Measurements from ENCODE around the gene CCDC14. TPM values are rescaled to one million over a fixed set of nuclear protein-coding genes. Genes with fewer than 3 reads are reported as not detected.
"Not testable (repeated sequence)": the region's sequence is repeated elsewhere in the genome, so short reads cannot be mapped to it uniquely, and the experiment has no call there.

Gene CCDC14
- total RNA-seq, 2 experiments from 2014 or later = 82.9 to 106 TPM

- POLR2A ChIA-PET = interaction anchor here (1.2 kb wide), 1 partner anchor 17 kb away, joined by 3 read pairs; no protein-coding TSS in a partner anchor
- BruUV-seq (replicated peaks) = no TSS peak
These were observed 10.4 kb upstream of the CCDC14 start for GRCh38 chr3:123971406-123971805.

GRCh38 chr3:123967260-123967659, 6.2 kb upstream of the CCDC14 start:
- intact Hi-C loops (cut with micrococcal nuclease; ENCODE audit: unreplicated experiment) = not testable (repeated sequence)

More at GRCh38 chr3:123971406-123971805, 10.4 kb upstream of the CCDC14 start:
- Histone ChIP-seq H3K4me2 (ENCODE audit: low read length) (no peak overlapping the region), H3K27ac (ENCODE audit: low read depth, low read length, poor library complexity, severe bottlenecking) (no peak overlapping the region), H4K20me1 (ENCODE audit: insufficient read depth, low read length) (no peaks in the 10 kb centered on the region), H3K79me2 (ENCODE audit: insufficient read depth, low read depth, low read length) (no peaks in the 10 kb centered on the region), H3K4me3 (ENCODE audit: low read depth, low read length, poor library complexity, severe bottlenecking) (no peak overlapping the region), H3K9me2 (ENCODE audit: insufficient read depth, low read length) (no peaks in the 10 kb centered on the region), H2AFZ (ENCODE audit: low read length) (no peak overlapping the region), H3K9me3 (ENCODE audit: low read length) (no peaks in the 10 kb centered on the region), H3K36me3 (ENCODE audit: insufficient read depth, low read length) (no peaks in the 10 kb centered on the region), H3K4me1 (ENCODE audit: insufficient read depth, low read length, poor library complexity, severe bottlenecking) (no peaks in the 10 kb centered on the region)
- TF ChIP-seq CTCF (conservative IDR thresholded peaks at IDR 0.05; ENCODE audit: low read length) (no peak), EZH2phosphoT487 (IDR thresholded peaks at IDR 0.05; ENCODE audit: borderline replicate concordance, low read depth, low read length) (no peak)
- CTCF ChIA-PET (ENCODE audit: unreplicated experiment) = no interaction called here
- no peak for DNase-seq (ENCODE audit: low spot score)
- intact Hi-C loops (cut with micrococcal nuclease; ENCODE audit: unreplicated experiment) = no loop called here

GRCh38 chr3:123966799-123967198, 5.8 kb upstream of the CCDC14 start:
- H3K9me3 ChIP-seq (ENCODE audit: low read length); H3K4me1 ChIP-seq (ENCODE audit: insufficient read depth, low read length, poor library complexity, severe bottlenecking); H3K79me2 ChIP-seq (ENCODE audit: insufficient read depth, low read depth, low read length); BruUV-seq (replicated peaks); POLR2A ChIA-PET; H3K27ac ChIP-seq (ENCODE audit: low read depth, low read length, poor library complexity, severe bottlenecking); H4K20me1 ChIP-seq (ENCODE audit: insufficient read depth, low read length); H3K4me2 ChIP-seq (ENCODE audit: low read length); DNase-seq (ENCODE audit: low spot score); intact Hi-C loops (cut with micrococcal nuclease; ENCODE audit: unreplicated experiment); H2AFZ ChIP-seq (ENCODE audit: low read length); H3K9me2 ChIP-seq (ENCODE audit: insufficient read depth, low read length); CTCF ChIA-PET (ENCODE audit: unreplicated experiment); H3K4me3 ChIP-seq (ENCODE audit: low read depth, low read length, poor library complexity, severe bottlenecking); H3K36me3 ChIP-seq (ENCODE audit: insufficient read depth, low read length): not testable (repeated sequence)

More at GRCh38 chr3:123967260-123967659, 6.2 kb upstream of the CCDC14 start:
- CTCF ChIA-PET (ENCODE audit: unreplicated experiment); H3K27ac ChIP-seq (ENCODE audit: low read depth, low read length, poor library complexity, severe bottlenecking); H3K4me3 ChIP-seq (ENCODE audit: low read depth, low read length, poor library complexity, severe bottlenecking); H3K4me1 ChIP-seq (ENCODE audit: insufficient read depth, low read length, poor library complexity, severe bottlenecking); POLR2A ChIA-PET; DNase-seq (ENCODE audit: low spot score); H4K20me1 ChIP-seq (ENCODE audit: insufficient read depth, low read length); H3K79me2 ChIP-seq (ENCODE audit: insufficient read depth, low read depth, low read length); H3K9me2 ChIP-seq (ENCODE audit: insufficient read depth, low read length); H2AFZ ChIP-seq (ENCODE audit: low read length); H3K36me3 ChIP-seq (ENCODE audit: insufficient read depth, low read length); H3K4me2 ChIP-seq (ENCODE audit: low read length); BruUV-seq (replicated peaks); H3K9me3 ChIP-seq (ENCODE audit: low read length): not testable (repeated sequence)

- H3K9me2 ChIP-seq (ENCODE audit: insufficient read depth, low read length); POLR2A ChIA-PET; H4K20me1 ChIP-seq (ENCODE audit: insufficient read depth, low read length); DNase-seq (ENCODE audit: low spot score); H2AFZ ChIP-seq (ENCODE audit: low read length); H3K4me2 ChIP-seq (ENCODE audit: low read length); H3K27ac ChIP-seq (ENCODE audit: low read depth, low read length, poor library complexity, severe bottlenecking); H3K9me3 ChIP-seq (ENCODE audit: low read length); intact Hi-C loops (cut with micrococcal nuclease; ENCODE audit: unreplicated experiment); H3K36me3 ChIP-seq (ENCODE audit: insufficient read depth, low read length); BruUV-seq (replicated peaks); H3K4me3 ChIP-seq (ENCODE audit: low read depth, low read length, poor library complexity, severe bottlenecking); CTCF ChIA-PET (ENCODE audit: unreplicated experiment); H3K79me2 ChIP-seq (ENCODE audit: insufficient read depth, low read depth, low read length); H3K4me1 ChIP-seq (ENCODE audit: insufficient read depth, low read length, poor library complexity, severe bottlenecking): not testable (repeated sequence)
These were observed 3.8 kb upstream of the CCDC14 start for GRCh38 chr3:123964793-123965192.

All from OCI-LY7 (cell line).